HG03045 (cell line): ENCODE data around the gene SMC4.

Experiments used
- ATAC-seq: cut with Tn5 transposase; IDR thresholded peaks from one replicate; pipeline ENCODE4 v1.9.1; 2021; ENCODE audit warnings: mild to moderate bottlenecking, moderate library complexity; ENCODE audit not compliant: unreplicated experiment

The SMC4 gene

GRCh38 chr3:160473978-160474377, 74.5 kb downstream of the SMC4 start:
- ATAC-seq, result no peak

- no peak for ATAC-seq
Measured at GRCh38 chr3:160474416-160474838, 75.0 kb downstream of the SMC4 start.

- no peak for ATAC-seq
Measured at GRCh38 chr3:160475153-160475552, 75.7 kb downstream of the SMC4 start.

DNA sequence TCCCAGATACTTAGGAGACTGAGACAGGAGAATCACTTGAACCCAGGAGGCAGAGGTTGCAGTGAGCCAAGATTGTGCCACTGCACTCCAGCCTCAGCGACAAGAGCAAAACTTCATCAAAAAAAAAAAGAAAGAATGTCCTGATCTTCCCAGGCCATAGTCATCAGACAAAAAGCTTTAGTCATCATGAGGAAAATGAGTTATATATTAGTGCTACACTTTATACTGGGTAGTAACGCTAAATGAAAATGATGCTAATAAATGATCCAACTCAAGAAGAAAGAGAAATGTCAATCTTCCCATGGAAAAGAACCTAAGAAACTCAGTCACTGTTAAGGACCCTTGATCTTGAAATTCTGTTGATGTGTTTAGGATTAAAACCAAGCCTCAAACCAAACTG, 76.4 kb downstream of the SMC4 start:
- no peak for ATAC-seq

DNA sequence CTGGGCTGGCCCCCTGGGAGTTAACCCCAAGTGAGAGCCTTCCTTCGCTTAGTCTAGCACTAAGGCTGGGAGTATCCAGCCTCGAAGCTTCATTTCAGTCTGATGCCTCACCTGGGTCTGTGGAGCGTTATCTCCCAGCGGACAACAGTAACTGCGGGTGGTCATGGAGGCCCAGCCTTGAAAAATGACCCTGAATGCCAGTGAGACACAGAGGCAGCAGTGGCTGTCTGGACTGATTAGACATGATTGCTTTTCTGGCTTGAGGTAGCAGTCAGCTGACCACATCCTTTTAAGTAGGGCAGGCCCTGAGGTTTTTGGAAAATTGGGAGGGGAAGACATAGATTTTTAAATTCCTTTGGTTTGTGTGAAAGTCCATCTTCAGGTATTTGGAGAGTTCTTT, 78.3 kb downstream of the SMC4 start:
- ATAC-seq, result no peak

DNA sequence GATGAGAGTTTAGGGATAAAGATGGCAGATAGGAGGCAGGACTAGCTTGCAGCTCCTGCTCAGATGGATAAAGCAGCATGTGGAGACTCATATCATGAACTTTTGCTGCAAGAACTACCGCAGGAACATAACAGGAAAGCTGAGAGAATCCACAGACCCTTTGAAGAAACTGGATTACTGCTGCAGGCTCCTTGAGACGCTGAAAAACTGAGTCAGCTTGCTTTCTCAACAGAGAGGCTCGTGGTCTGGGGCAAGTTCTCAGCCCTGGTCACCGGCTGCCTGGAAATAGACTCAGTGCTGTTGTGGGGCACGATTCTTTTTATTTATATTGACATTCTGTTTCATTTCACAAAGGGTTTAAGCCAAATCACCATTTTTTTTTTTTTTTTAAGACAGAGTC, 78.9 kb downstream of the SMC4 start:
- ATAC-seq, result no peak

- ATAC-seq, result no peak
Measured at GRCh38 chr3:160479376-160479775, 79.9 kb downstream of the SMC4 start.

- no peak for ATAC-seq
Measured at GRCh38 chr3:160480931-160481330, 81.5 kb downstream of the SMC4 start.

GRCh38 chr3:160481856-160482255, 82.4 kb downstream of the SMC4 start:
- no peak for ATAC-seq

GRCh38 chr3:160482796-160483195, 83.3 kb downstream of the SMC4 start:
- no peak for ATAC-seq
